Stimulated activated CD8-positive, alpha-beta memory T cell treated with anti-CD3 and anti-CD28 coated beads, Interleukin-15, amount 100 ng/mL, for 24 hours (primary cell): ENCODE results near the gene MAP1LC3B2.
"Not testable (repeated sequence)": the region's sequence is repeated elsewhere in the genome, so short reads cannot be mapped to it uniquely, and the experiment has no call there.

Source experiments
- DNase-seq: peaks from one replicate; pipeline ENCODE4 v3.0.0-alpha.2; 2020; ENCODE audit warnings: low read depth

MAP1LC3B2 gene

GRCh38 chr12:116561181-116561821 is 2.1 kb downstream of the MAP1LC3B2 start:
- no peak for DNase-seq

- DNase-seq: no peak
Measured at GRCh38 chr12:116562090-116562489, 2.9 kb downstream of the MAP1LC3B2 start.

DNA sequence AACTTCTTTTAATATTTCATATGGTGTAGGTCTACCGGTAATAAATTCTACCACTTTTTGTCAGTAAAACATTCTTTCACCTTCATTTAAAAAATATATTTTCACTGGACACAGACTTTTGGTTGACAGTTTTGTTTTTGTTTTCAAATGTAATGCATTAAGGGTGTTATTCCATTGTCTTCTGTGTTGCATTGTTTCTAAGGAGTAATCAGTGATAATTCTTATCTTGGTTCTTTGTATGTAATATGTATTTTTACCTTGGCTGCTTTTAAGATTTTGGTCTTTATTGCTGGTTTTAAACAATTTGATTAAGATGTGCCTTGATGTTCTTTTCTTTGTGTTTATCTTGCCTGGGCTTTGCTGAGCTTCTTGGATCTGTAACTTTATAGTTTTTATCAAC is 4.1 kb downstream of the MAP1LC3B2 start:
- DNase-seq: no peak

- no peak for DNase-seq
Measured at GRCh38 chr12:116564080-116564479, 4.9 kb downstream of the MAP1LC3B2 start.

GRCh38 chr12:116565221-116565620 is 6.0 kb downstream of the MAP1LC3B2 start:
- not testable (repeated sequence) for DNase-seq

DNA sequence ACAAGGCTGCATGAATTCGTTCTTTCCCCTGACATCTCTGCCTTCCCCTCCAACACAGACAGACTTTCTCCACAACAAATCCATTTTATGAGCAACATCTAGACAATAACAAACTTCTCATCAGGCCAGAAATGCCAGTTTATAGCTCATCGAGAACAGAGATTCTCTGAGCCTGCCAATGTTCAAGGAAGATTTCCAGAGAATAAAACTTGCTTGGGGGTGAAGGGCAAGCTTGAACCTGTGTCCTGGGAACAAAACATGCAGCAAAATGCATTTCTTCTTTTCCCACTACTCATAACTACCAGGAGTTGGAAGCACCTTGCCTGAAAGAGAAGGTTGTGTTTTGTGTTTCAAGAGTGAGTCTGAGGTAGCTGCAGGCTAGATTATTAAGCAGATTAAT is 6.8 kb downstream of the MAP1LC3B2 start:
- DNase-seq: no peak

DNA sequence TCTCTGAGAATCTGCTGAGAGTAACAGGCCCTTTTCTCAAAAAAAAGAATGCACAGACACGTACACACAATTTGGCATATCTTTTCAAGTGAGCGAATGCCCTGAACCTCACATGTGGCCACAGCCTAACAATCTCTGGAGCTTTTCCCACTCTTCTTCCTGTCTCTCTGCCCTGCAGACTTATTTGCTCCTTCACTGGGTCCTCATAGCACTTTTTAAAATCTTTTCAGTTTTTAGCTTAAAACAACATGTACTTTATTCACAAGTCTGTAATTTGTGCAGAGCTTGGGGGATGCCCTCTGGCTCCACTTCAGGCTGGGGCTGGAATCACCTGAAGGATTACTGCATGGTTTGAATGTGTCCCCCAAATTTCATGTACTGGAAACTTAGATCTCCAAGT is 9.0 kb downstream of the MAP1LC3B2 start:
- DNase-seq: no peak

- DNase-seq: no peak
Measured at GRCh38 chr12:116571089-116571488, 11.9 kb downstream of the MAP1LC3B2 start.

DNA sequence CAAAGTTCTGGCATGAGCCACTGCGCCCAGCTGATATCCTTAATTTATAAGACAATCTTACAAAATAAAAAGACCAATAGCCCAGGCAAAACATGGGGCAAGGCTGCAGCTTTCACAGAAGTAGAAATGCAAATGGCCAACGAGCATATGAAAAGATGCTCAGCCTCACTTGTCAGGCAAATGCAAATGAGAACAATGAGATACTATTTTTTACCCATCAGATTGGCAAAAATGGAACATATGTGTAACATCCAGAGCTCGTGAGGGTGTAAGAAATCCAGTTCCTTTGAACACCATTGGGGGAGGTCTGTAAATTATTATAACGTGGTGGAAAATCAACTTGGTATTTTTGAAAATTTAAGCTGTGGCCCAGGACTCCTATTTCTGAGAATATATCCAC is 14.6 kb downstream of the MAP1LC3B2 start:
- DNase-seq: no peak

DNA sequence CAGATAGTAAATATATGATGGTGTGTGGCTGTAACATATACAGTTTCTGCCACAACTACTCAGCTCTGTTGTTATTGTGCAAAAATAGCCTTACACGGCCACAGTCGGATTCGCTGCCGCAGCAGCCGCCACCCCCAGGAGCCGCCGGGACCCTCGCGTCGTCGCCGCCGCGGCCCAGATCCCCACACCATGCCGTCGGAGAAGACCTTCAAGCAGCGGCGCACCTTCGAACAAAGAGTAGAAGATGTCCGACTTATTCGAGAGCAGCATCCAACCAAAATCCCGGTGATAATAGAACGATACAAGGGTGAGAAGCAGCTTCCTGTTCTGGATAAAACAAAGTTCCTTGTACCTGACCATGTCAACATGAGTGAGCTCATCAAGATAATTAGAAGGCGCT is 16.6 kb downstream of the MAP1LC3B2 start:
- not testable (repeated sequence) for DNase-seq

GRCh38 chr12:116577154-116577561 is 18.0 kb downstream of the MAP1LC3B2 start:
- DNase-seq: no peak

DNA sequence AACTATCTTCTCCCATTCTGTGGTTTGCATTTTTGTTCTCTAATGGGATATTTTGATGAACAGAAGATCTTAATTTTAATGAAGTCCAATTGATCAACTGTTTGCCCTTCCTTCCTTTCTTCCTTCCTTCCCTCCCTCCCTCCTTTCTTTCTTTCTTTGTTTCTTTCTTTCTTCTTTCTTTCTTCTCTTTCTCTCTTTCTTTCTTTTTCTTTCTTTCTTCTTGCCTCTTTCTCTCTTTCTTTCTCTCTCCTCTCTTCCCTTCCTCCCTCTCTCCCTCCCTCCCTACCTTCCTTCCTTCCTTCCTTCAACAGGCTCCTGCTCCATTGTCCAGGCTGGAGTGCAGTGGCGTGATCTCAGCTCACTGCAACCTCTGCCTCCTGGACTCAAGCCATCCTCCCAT is 18.9 kb downstream of the MAP1LC3B2 start:
- no peak for DNase-seq

DNA sequence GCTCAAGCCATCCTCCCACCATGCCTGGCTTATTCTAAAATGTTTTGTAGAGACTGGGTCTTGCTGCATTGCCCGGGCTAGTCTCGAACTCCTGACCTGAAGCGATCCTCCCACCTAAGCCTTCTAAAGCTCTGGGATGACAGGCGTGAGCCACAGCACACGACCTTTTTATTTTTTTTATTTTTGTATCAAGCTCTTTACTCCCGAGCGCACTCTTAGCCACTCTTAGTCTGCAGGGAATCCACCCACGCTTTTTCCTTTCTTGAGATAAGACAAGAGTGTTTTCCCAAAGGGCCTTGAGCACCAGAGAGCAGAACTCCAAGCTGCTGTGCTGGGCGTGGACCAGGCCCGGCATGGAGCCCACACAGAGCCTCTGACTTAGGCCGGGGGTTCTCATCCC is 23.4 kb downstream of the MAP1LC3B2 start:
- DNase-seq: no peak

DNA sequence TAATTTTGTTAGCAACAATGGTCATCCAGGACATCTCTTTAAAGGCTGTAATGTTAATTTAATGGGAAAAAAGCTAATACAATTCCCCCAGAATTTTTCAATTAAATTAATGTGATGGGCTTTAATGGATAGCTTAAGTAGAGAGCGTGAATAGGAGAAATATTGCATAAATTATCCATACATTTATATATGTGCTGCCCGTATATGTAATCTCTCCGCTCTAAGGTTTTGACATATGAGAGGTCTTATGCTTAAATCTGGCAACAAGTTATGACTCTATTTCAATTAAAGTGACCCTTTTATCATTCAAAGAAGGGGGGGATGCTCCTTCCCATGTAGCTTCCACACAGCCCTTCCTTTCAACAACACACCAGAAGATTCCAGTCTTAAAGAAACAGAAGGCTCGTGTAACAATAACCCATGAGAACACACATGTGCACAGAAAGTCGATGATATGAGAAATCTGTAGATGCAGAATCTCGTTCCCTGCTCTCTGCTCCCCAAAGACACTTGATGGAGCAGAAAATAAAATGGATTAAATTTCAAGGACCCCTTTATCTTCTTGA is 24.0 kb downstream of the MAP1LC3B2 start:
- DNase-seq: no peak

DNA sequence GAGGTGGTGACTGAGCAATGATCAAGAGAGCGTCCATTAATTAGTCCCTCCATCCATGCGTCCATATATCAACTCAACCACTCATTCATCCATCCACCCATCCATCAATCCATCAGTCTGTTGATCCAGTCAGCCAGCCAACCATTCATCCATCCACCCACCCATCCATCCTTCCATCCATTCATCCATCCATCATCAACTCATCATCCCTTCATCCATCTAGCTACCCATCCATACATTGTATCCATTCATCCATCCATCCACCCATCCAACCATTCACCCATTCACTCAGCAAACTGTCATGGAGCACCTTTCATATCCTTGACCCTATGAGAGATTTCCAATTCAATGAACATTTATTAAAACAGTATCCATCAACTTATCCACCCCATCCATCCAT is 28.1 kb downstream of the MAP1LC3B2 start:
- DNase-seq: no peak

DNA sequence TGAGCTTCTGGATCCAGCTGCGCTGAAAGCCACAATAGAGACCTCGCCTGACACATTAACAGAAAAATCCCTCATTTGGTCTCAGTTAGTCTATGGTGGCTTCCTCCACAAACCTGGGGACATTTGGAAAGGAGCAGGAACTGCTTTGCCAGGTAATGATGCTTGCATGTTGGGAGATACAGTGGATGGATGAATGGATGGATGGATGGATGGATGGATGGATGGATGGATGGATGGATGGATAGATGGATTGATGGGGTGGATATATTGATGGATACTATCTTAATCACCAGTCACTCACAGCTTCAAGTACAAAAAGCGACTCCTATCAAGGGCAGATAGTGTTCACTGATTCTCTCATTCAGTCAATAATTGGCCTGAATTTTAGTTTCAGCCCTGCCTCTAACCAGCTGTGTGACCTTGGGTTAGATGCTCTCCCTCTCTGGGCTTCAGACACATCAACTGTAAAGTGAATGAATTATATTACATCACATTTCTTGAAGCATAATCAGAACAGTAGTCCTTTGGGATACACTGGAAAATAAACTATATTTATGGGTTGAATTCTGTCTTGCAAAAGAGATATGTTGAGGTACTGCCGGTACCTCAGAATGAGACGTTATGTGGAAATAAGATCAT is 29.3 kb downstream of the MAP1LC3B2 start:
- DNase-seq: no peak

DNA sequence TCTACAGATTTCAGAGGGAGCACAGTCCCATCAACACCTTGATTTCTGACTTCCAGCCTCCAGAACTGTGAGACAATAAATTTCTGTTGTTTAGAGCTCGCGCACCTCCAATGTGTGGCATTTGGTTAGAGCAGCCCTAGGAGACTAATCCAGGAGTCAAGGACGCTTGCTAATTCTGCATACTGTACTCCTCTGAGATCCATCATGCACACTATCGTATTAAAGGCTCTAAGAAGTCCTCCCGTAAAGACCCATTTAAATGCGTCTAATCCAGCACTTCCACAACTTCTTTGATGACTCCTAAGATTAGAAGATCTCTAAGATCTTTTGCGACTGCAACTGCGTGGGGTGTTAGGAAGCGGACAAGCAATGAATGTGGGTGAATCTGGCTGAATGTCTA is 30.4 kb downstream of the MAP1LC3B2 start:
- no peak for DNase-seq

GRCh38 chr12:116590561-116590960 is 31.4 kb downstream of the MAP1LC3B2 start:
- DNase-seq: no peak

DNA sequence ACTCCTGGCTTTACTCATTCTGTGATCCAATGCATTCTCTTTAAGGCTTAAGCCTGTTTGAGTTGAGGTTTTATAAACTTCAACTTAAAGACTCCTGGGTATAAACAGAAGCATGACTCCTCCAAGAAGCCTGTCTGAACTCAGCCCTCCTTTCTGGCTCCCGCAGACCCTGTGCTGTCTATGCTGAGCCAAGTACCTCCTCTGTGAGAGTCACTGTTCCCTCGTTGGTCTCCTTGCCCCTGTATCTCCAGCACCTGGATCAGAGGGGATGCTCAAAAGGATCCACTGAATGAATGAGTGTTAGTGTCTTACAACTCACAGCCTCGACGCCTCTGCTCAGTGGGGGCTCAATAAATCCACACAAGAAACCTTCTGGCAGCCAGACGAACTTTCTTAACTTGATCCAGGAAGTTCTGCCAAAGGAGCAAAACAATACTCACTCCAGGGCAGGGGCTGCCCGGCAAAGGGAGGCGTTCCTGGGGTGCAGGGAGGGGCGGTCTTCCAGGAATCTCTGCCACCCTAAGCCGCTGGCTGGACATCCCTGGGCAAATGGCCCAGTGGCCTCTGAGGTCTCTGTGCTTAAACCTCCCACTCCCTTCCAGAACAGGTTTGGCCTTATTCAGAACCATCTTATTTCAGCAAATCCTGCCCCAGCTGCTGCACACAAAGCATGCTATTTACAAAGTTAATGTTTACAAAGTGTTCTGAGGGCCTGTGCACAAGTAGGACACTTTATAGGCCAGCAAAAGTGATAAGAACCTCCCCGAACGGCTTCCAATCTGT is 32.9 kb downstream of the MAP1LC3B2 start:
- DNase-seq: no peak

DNA sequence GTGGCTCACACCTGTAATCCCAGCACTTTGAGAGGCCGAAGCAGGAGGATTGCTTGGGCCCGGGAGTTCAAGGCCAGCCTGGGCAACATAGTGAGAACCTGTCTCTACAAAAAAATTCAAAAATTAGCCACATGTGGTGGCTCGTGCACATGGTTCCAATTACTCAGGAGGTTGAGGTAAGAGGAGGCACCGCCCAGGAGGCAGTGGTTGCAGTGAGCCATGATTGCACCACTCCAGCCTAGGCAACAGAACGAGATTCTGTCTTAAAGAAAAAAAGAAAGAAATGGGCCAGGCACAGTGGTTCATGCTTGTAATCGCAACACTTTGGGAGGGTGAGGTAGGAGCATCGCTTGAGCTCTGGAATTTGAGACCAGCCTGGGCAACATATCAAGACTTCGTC is 33.5 kb downstream of the MAP1LC3B2 start:
- no peak for DNase-seq

DNA sequence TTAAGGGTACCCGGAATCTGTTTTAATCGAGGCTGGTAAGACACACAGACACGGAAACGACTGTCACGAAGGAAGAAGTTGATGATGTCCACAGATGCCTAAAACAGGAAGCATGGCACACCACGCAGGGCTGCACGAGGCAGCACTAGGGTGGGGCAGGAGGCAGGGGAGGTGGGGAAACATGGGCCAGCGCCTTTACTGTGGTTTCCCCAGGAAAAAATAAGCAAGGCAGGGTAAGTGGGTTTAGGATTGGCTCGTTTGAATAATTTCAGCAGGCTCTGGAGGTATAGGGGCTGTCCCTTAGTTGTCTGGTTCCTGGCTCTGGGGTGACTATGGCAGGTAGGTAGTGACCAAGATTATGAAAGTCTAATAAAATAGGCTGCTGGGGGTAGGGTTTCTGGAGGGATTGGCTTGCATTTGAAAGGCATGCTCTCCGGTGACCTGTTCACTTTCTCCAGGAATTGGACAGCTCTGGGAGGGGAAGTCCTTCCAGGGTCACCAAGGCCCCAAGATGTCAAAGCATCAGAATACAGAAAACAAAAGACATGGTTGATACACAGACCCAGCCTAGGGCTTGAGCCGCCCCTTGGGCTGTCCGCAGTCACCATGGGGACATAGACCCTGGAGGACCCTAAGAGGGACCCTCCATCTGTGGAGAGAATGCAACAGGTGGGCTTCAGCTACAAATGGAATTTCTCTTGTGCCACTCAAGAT is 35.3 kb downstream of the MAP1LC3B2 start:
- DNase-seq: no peak

DNA sequence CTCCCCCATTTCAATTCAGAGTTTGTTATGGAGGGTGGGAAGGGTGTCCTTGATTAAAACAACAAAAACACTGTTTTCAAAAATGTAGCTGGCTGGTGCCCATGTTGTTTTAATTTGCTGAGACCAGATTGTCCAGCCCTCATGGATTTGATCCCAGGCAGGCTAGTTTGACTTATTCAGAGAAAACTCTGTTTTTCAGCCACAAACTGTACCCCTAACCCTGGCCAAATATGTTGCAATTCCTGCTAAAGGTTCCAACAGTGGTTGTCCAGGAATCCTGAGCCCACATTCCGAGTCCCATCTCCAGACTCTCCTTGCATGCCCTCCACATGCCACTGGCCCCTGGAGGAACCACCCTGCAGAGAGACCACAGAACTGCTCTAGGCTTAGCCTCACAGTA is 36.0 kb downstream of the MAP1LC3B2 start:
- DNase-seq: no peak
